Endothelial cell of umbilical vein (primary cell): ENCODE measurements around the gene JPH2. TPM values are rescaled to one million over a fixed set of nuclear protein-coding genes. Genes with fewer than 3 reads are reported as not detected.

Source experiments
- BruUV-seq: library from RNA; stranded (reverse); fragments of 400-500 nt; replicated peaks from 2 replicates; lab custom pipeline; 2021; lab: Mats Ljungman, UMichigan
- CTCF ChIA-PET: fragments of 300-600, 350-600 bp; sonication (Branson Sonifier 250); formaldehyde crosslinking; loops from one replicate; lab custom pipeline; 2021; ENCODE audit warnings: antibody characterized with exemption, inconsistent platforms; lab: Charles Lee
- POLR2A ChIA-PET: fragments of 300-600, 350-600 bp; sonication (Branson Sonifier 250); formaldehyde crosslinking; loops from one replicate; lab custom pipeline; 2021; ENCODE audit warnings: antibody characterized with exemption, inconsistent platforms; lab: Charles Lee
- DNase-seq: peaks from one replicate; pipeline ENCODE4 v3.0.0-alpha.2; 2011; ENCODE audit warnings: low read depth, low spot score
- FAIRE-seq: peaks from 2 replicates; lab custom pipeline; 2011; peaks lifted over from hg19 to GRCh38; lab: Jason Lieb, UNC
- H2AFZ ChIP-seq: 2 replicates; pipeline ENCODE4 v1.6.0; 2012; ENCODE audit warnings: low read depth, low read length, control low read depth, inconsistent platforms
- H3K27ac ChIP-seq: 2 replicates; pipeline ENCODE4 v1.5.1; 2011; ENCODE audit warnings: low read depth, mild to moderate bottlenecking, control low read depth, low read length, moderate library complexity; ENCODE audit not compliant: insufficient read depth
- H3K27me3 ChIP-seq, 2 experiments: 2 replicates each; pipeline versions ENCODE4 v1.6.0 to v1.6.1; 2011; ENCODE audit warnings: low read length in 2 of 2, mixed read lengths in 1 of 2; ENCODE audit not compliant: control insufficient read depth in 2 of 2, insufficient read depth in 2 of 2
- H3K36me3 ChIP-seq, 2 experiments: 2 replicates in 1 of 2; 3 replicates in 1 of 2; pipeline ENCODE4 v1.5.1; 2011; ENCODE audit warnings: low read length in 2 of 2, mild to moderate bottlenecking in 1 of 2, moderate library complexity in 1 of 2; ENCODE audit not compliant: control insufficient read depth in 2 of 2, insufficient read depth in 2 of 2; ENCODE audit errors: extremely low read depth in 1 of 2
- H3K4me1 ChIP-seq: 3 replicates; pipeline ENCODE4 v1.5.1; 2011; ENCODE audit warnings: mild to moderate bottlenecking, low read length; ENCODE audit not compliant: control insufficient read depth, insufficient read depth; ENCODE audit errors: extremely low read depth
- H3K4me2 ChIP-seq: 2 replicates; pipeline ENCODE4 v1.6.1; 2011; ENCODE audit warnings: low read length, control low read depth, mixed read lengths; ENCODE audit not compliant: insufficient read depth
- H3K4me3 ChIP-seq, 3 experiments: fragments of 200-600 bp in 1 of 3; sonication (generic), shearing (Covaris generic) in 1 of 3; replicated peaks in 1 of 3; 2 replicates each; pipeline ENCODE4 v1.5.1; 2011 to 2016; ENCODE audit warnings: control low read depth in 3 of 3, low read length in 3 of 3, mild to moderate bottlenecking in 2 of 3, inconsistent platforms in 1 of 3, low read depth in 1 of 3, moderate library complexity in 1 of 3; ENCODE audit not compliant: insufficient read depth in 1 of 3
- H3K79me2 ChIP-seq: 2 replicates; pipeline ENCODE4 v1.6.0; 2012; ENCODE audit warnings: low read length, inconsistent platforms; ENCODE audit not compliant: control insufficient read depth, insufficient read depth
- H3K9ac ChIP-seq: replicated peaks from 2 replicates; pipeline ENCODE3; 2011; ENCODE audit warnings: low read length, control low read depth; ENCODE audit not compliant: insufficient read depth; ENCODE audit errors: extremely low read depth
- H3K9me1 ChIP-seq: replicated peaks from 3 replicates; pipeline ENCODE4 v1.6.0; 2011; ENCODE audit warnings: mild to moderate bottlenecking, low read length; ENCODE audit not compliant: control insufficient read depth, insufficient read depth; ENCODE audit errors: extremely low read depth
- H3K9me3 ChIP-seq: replicated peaks from 2 replicates; pipeline ENCODE4 v1.5.1; 2012; ENCODE audit warnings: low read length, inconsistent platforms; ENCODE audit not compliant: control insufficient read depth, insufficient read depth
- H4K20me1 ChIP-seq: replicated peaks from 2 replicates; pipeline ENCODE3; 2011; ENCODE audit warnings: mild to moderate bottlenecking, low read length; ENCODE audit not compliant: control insufficient read depth, insufficient read depth; ENCODE audit errors: extremely low read depth
- EZH2 ChIP-seq: IDR thresholded peaks from 2 replicates; pipeline ENCODE4 v1.6.1; 2012; ENCODE audit warnings: borderline replicate concordance, low read depth, mild to moderate bottlenecking, moderate library complexity, low read length, inconsistent platforms; ENCODE audit not compliant: severe bottlenecking
- FOS ChIP-seq: IDR thresholded peaks from 2 replicates; pipeline ENCODE4 v1.6.1; 2011; ENCODE audit warnings: mild to moderate bottlenecking, low read length, moderate library complexity, borderline replicate concordance; ENCODE audit not compliant: insufficient read depth
- GATA2 ChIP-seq: IDR thresholded peaks from 2 replicates; pipeline ENCODE4 v1.7.0; 2011; ENCODE audit warnings: low read depth, mild to moderate bottlenecking, moderate library complexity, mixed read lengths, low read length; ENCODE audit not compliant: insufficient read length, insufficient read depth
- JUN ChIP-seq: IDR thresholded peaks from 2 replicates; pipeline ENCODE4 v1.6.1; 2011; ENCODE audit warnings: borderline replicate concordance, low read depth; ENCODE audit not compliant: insufficient read length, insufficient read depth
- MAX ChIP-seq: IDR thresholded peaks from 2 replicates; pipeline ENCODE4 v1.6.1; 2011; ENCODE audit not compliant: insufficient read depth, insufficient read length
- MYC ChIP-seq: IDR thresholded peaks from one replicate; pipeline ENCODE4 v1.6.1; 2011; ENCODE audit warnings: mild to moderate bottlenecking, low read depth, low read length
- POLR2A ChIP-seq: IDR thresholded peaks from 2 replicates; pipeline ENCODE4 v1.6.1; 2012; ENCODE audit warnings: low read depth, mild to moderate bottlenecking, control low read depth, low read length
- POLR2AphosphoS5 ChIP-seq: IDR thresholded peaks from 2 replicates; pipeline ENCODE4 v1.6.1; 2012; ENCODE audit warnings: low read depth, mild to moderate bottlenecking, control low read depth, low read length, moderate library complexity; ENCODE audit not compliant: insufficient read depth
- dilution Hi-C: fragments of 300-500 bp; cut with MboI; formaldehyde crosslinking; loops from one replicate; pipeline ENCODE4 v1.15.0; 2019; ENCODE audit warnings: low sequenced_read_pairs; ENCODE audit not compliant: extremely low pct_ligation_motif_present
- intact Hi-C: fragments of 100-400 bp; cut with micrococcal nuclease; formaldehyde crosslinking; loops from one replicate; pipeline ENCODE4 v1.10.0; 2022
- polyA plus RNA-seq, 4 experiments: library from polyadenylated mRNA; depleted of rRNA in 3 of 4; stranded (reverse) in 3 of 4; unstranded in 1 of 4; fragments of >200 nt; gene quantifications; 2 replicates each; pipeline versions ENCODE4 v1.2.1 to v1.2.3, GENCODE V29; 2011 to 2012; ENCODE audit warnings: missing spikeins in 1 of 4
- total RNA-seq: library from RNA; stranded (reverse); gene quantifications from 2 replicates; pipeline ENCODE4 v1.2.3, GENCODE V29; 2021
- TF ChIP-seq, protein P1 (sequence below), 2 donors: IDR thresholded peaks; 1 replicate in 1 of 2; 2 replicates in 1 of 2; pipeline ENCODE4 v1.5.1; 2011; ENCODE audit warnings: low read length in 2 of 2, mild to moderate bottlenecking in 2 of 2, moderate library complexity in 2 of 2, control low read depth in 1 of 2, inconsistent platforms in 1 of 2, low read depth in 1 of 2; ENCODE audit not compliant: insufficient read depth in 1 of 2; ENCODE audit errors: extremely low read depth in 1 of 2

Gene JPH2
- total and polyA plus RNA-seq, 2 donors (not counting 3 experiments of a cell fraction or from before 2014, with no cell fraction given): not detected

- FAIRE-seq (peak; percentile 67), DNase-seq (peak; percentile 63)
- ChIA-PET POLR2A (interaction anchor here (0.5 kb wide), 1 partner anchor 675 kb away, joined by 6 read pairs; no protein-coding TSS in a partner anchor), CTCF (interaction anchor here (0.8 to 7.2 kb wide), 7 partner anchors 10 to 641 kb away, joined by 3 to 85 read pairs (median 6); no protein-coding TSS in a partner anchor)
- Histone ChIP-seq H2AFZ (peak overlapping the region; percentile 9), H3K4me1 (no peaks in the 10 kb centered on the region), H3K4me2 (no peak overlapping the region), H3K79me2 (no peaks in the 10 kb centered on the region), H3K4me3 (no peak overlapping the region), H3K27me3 (peaks cover 2% of the 10 kb centered on the region in 2 experiments), H4K20me1 (no peaks in the 10 kb centered on the region), H3K9me3 (no peaks in the 10 kb centered on the region), H3K9me1 (no peaks in the 10 kb centered on the region), H3K36me3 (no peaks in the 10 kb centered on the region), H3K9ac (no peak overlapping the region), H3K27ac (no peak overlapping the region)
- no TSS peak for BruUV-seq
- dilution Hi-C loops (no loop called here), intact Hi-C loops (no loop called here)
- TF ChIP-seq, protein P1, sequence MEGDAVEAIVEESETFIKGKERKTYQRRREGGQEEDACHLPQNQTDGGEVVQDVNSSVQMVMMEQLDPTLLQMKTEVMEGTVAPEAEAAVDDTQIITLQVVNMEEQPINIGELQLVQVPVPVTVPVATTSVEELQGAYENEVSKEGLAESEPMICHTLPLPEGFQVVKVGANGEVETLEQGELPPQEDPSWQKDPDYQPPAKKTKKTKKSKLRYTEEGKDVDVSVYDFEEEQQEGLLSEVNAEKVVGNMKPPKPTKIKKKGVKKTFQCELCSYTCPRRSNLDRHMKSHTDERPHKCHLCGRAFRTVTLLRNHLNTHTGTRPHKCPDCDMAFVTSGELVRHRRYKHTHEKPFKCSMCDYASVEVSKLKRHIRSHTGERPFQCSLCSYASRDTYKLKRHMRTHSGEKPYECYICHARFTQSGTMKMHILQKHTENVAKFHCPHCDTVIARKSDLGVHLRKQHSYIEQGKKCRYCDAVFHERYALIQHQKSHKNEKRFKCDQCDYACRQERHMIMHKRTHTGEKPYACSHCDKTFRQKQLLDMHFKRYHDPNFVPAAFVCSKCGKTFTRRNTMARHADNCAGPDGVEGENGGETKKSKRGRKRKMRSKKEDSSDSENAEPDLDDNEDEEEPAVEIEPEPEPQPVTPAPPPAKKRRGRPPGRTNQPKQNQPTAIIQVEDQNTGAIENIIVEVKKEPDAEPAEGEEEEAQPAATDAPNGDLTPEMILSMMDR (IDR thresholded peaks at IDR 0.05; ENCODE audit: extremely low read depth in 1 of 2, insufficient read depth in 1 of 2, low read depth in 1 of 2, low read length in 2 of 2): no peak
- TF ChIP-seq JUN: no peak
- TF ChIP-seq MAX: peak; percentile 38
- no peak for TF ChIP-seq POLR2AphosphoS5
Measured at GRCh38 chr20:44089987-44090674, 96.9 kb downstream of the JPH2 start.

DNA sequence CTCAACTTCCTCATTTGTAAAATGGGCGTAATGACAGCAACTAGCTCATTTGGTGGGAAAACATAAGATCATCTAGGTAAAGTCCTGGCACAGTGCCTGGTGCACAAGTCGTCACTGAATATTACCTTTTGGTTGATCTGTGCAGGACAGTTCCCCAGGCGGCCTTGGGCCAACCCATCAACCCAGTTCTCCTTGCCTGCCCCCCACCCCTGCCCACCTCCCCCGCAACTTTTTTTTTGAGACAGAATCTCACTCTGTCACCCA, 99.2 kb downstream of the JPH2 start:
- Histone ChIP-seq H3K79me2 (no peaks in the 10 kb centered on the region), H3K4me1 (no peaks in the 10 kb centered on the region), H3K9ac (no peak overlapping the region), H3K4me2 (no peak overlapping the region), H3K27ac (no peak overlapping the region), H3K9me3 (no peaks in the 10 kb centered on the region), H3K4me3 (no peak overlapping the region), H2AFZ (no peak overlapping the region), H3K36me3 (no peaks in the 10 kb centered on the region), H3K27me3 (peaks cover 0 to 2% of the 10 kb centered on the region in 2 experiments), H4K20me1 (no peaks in the 10 kb centered on the region), H3K9me1 (no peaks in the 10 kb centered on the region)
- no TSS peak for BruUV-seq
- FAIRE-seq (no peak), DNase-seq (no peak)
- ChIA-PET POLR2A (no interaction called here), CTCF (interaction anchor here (0.9 to 1.1 kb wide), 2 partner anchors 176 to 549 kb away, joined by 3 read pairs; no protein-coding TSS in a partner anchor)
- intact Hi-C loops: no loop called here
- dilution Hi-C loops: no loop called here
- TF ChIP-seq EZH2: no peak
- TF ChIP-seq MAX: no peak
- no peak for TF ChIP-seq FOS
- no peak for TF ChIP-seq POLR2AphosphoS5
- TF ChIP-seq, protein P1 (IDR thresholded peaks at IDR 0.05; ENCODE audit: extremely low read depth in 1 of 2, insufficient read depth in 1 of 2, low read depth in 1 of 2, low read length in 2 of 2): no peak
- TF ChIP-seq POLR2A: no peak
- TF ChIP-seq MYC: no peak
- no peak for TF ChIP-seq JUN
- TF ChIP-seq GATA2: no peak
